ENCODE measurements around the gene GEMIN5.

DNA sequence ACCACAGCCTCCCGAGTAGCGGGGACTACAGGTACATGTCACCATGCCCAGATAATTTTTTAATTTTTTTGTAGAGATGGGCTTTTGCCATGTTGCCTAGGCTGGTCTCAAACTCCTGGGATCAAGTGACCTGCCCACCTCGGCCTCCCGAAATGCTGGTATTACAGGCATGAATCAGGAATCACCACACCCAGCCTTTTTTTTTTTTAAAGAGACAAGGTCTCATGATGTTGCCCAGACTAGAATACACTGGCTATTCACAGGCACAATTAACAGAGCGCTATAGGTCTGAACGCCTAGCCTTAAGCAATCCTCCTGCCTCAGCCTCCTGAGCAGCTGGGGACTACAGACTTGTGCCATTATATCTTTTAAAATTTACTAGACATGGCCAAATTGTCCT is 36.1 kb downstream of the GEMIN5 start:
- TF ChIP-seq, protein P1, sequence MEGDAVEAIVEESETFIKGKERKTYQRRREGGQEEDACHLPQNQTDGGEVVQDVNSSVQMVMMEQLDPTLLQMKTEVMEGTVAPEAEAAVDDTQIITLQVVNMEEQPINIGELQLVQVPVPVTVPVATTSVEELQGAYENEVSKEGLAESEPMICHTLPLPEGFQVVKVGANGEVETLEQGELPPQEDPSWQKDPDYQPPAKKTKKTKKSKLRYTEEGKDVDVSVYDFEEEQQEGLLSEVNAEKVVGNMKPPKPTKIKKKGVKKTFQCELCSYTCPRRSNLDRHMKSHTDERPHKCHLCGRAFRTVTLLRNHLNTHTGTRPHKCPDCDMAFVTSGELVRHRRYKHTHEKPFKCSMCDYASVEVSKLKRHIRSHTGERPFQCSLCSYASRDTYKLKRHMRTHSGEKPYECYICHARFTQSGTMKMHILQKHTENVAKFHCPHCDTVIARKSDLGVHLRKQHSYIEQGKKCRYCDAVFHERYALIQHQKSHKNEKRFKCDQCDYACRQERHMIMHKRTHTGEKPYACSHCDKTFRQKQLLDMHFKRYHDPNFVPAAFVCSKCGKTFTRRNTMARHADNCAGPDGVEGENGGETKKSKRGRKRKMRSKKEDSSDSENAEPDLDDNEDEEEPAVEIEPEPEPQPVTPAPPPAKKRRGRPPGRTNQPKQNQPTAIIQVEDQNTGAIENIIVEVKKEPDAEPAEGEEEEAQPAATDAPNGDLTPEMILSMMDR (IDR thresholded peaks at IDR 0.05 in 8 of 11, conservative IDR thresholded peaks at IDR 0.05 in 3 of 11): no peak
- TF ChIP-seq POLR2AphosphoS5 (IDR thresholded peaks at IDR 0.05): no peak
